Stimulated activated naive CD8-positive, alpha-beta T cell treated with anti-CD3 and anti-CD28 coated beads, Interleukin-15, Interleukin-2, amounts not matched to agents 100 ng/mL and 50 ng/mL, for 24 hours (primary cell): ENCODE data around the gene SRPK2.

ENCODE experiments used
- H3K27ac Mint-ChIP-seq: one replicate; pipeline ENCODE4 v1.8.0; 2021; ENCODE audit warnings: mild to moderate bottlenecking, mixed read lengths
- H3K27me3 Mint-ChIP-seq: one replicate; pipeline ENCODE4 v1.8.0; 2021; ENCODE audit warnings: mixed read lengths
- H3K36me3 Mint-ChIP-seq: one replicate; pipeline ENCODE4 v1.8.0; 2021; ENCODE audit warnings: low read depth, mixed read lengths
- H3K4me1 Mint-ChIP-seq: one replicate; pipeline ENCODE4 v1.8.0; 2021; ENCODE audit warnings: low read depth, mixed read lengths
- H3K4me3 Mint-ChIP-seq: one replicate; pipeline ENCODE4 v1.8.0; 2021; ENCODE audit warnings: mild to moderate bottlenecking, mixed read lengths
- H3K9me3 Mint-ChIP-seq: one replicate; pipeline ENCODE4 v1.8.0; 2021; ENCODE audit warnings: mixed read lengths

Gene SRPK2

GRCh38 chr7:105079348-105079747, 309.4 kb downstream of the SRPK2 start:
- no peak overlapping the region for H3K4me3 Mint-ChIP-seq
- no peaks in the 10 kb centered on the region for H3K4me1 Mint-ChIP-seq
- no peak overlapping the region for H3K27ac Mint-ChIP-seq
- H3K36me3 Mint-ChIP-seq, result peaks cover 90% of the 10 kb centered on the region
- no peaks in the 10 kb centered on the region for H3K27me3 Mint-ChIP-seq
- H3K9me3 Mint-ChIP-seq, result no peaks in the 10 kb centered on the region

DNA sequence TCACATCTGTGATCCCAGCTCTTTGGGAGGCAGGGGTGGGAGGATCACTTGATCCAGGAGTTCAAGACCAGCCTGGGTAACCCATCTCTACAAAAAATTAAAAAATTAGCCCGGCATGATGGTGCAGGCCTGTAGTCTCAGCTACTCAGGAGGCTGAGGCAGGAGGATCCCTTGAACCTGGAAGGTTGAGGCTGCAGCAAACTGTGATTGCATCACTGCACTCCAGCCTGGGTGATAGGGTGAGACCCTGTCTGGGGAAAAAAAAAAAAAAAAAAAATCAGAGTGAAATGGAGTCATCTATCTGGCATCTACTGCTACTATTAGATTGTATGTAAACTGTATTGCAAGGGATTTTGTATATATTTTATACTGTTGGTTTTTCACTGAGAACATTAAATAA, 315.6 kb downstream of the SRPK2 start:
- no peaks in the 10 kb centered on the region for H3K4me1 Mint-ChIP-seq
- no peak overlapping the region for H3K27ac Mint-ChIP-seq
- H3K36me3 Mint-ChIP-seq, result peaks cover 76% of the 10 kb centered on the region
- no peak overlapping the region for H3K4me3 Mint-ChIP-seq
- H3K9me3 Mint-ChIP-seq, result no peaks in the 10 kb centered on the region
- H3K27me3 Mint-ChIP-seq, result no peaks in the 10 kb centered on the region

- Mint-ChIP-seq H3K4me3 (no peak overlapping the region), H3K27ac (peak overlapping the region; percentile 41)
These were observed 319.8 kb downstream of the SRPK2 start for GRCh38 chr7:105068886-105069285.

GRCh38 chr7:105067691-105068090, 321.0 kb downstream of the SRPK2 start:
- Mint-ChIP-seq H3K4me3 (no peak overlapping the region), H3K27ac (no peak overlapping the region), H3K9me3 (no peaks in the 10 kb centered on the region), H3K36me3 (peaks cover 76% of the 10 kb centered on the region), H3K4me1 (peaks cover 19% of the 10 kb centered on the region), H3K27me3 (no peaks in the 10 kb centered on the region)

More at GRCh38 chr7:105068886-105069285, 319.8 kb downstream of the SRPK2 start:
- no peaks in the 10 kb centered on the region for H3K27me3 Mint-ChIP-seq
- H3K4me1 Mint-ChIP-seq, result peaks cover 8% of the 10 kb centered on the region
- no peaks in the 10 kb centered on the region for H3K9me3 Mint-ChIP-seq
- H3K36me3 Mint-ChIP-seq, result peaks cover 64% of the 10 kb centered on the region
